Measurements from ENCODE around the gene RALGPS2.

- TF ChIP-seq CTCF (IDR thresholded peaks at IDR 0.05) = no peak
- TF ChIP-seq POLR2AphosphoS5 (IDR thresholded peaks at IDR 0.05) = no peak
These were observed 47.9 kb downstream of the RALGPS2 start for GRCh38 chr1:178772952-178773351.

Measured in upper lobe of left lung (tissue), 4 donors.